Measurements from ENCODE around the gene MRPL23.

Gene MRPL23

DNA sequence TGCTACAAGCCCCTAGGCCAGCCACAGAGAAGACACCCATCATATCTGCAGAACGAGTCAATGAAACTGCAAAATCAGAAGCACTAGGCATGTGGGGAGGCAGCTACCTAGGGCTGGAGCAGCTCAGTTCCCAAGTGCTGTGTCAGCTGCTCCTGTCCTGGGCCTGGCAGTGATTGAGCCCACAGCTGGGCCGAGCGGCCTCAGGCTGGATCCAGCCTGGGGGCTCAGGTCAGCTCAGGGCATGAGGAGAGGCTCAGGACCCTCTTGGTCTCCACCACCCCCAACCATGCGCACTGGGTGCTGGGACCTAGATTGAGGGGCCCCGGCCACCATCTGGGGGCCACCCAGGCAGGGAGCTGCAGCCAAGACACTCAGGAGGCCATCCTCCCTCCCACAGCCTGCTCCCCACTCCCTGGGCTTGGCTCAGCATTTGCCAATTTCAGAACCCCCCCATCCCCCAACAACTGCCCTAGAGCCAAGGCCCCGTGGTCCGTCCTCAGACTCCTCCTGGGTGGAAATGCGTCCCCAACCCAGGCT lies 30.1 kb upstream of the MRPL23 start:
- TF ChIP-seq, protein P1, sequence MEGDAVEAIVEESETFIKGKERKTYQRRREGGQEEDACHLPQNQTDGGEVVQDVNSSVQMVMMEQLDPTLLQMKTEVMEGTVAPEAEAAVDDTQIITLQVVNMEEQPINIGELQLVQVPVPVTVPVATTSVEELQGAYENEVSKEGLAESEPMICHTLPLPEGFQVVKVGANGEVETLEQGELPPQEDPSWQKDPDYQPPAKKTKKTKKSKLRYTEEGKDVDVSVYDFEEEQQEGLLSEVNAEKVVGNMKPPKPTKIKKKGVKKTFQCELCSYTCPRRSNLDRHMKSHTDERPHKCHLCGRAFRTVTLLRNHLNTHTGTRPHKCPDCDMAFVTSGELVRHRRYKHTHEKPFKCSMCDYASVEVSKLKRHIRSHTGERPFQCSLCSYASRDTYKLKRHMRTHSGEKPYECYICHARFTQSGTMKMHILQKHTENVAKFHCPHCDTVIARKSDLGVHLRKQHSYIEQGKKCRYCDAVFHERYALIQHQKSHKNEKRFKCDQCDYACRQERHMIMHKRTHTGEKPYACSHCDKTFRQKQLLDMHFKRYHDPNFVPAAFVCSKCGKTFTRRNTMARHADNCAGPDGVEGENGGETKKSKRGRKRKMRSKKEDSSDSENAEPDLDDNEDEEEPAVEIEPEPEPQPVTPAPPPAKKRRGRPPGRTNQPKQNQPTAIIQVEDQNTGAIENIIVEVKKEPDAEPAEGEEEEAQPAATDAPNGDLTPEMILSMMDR (IDR thresholded peaks at IDR 0.05; ENCODE audit: control extremely low read depth, extremely low read depth, low read depth, missing control alignments) = no peak
- POLR2A ChIA-PET = interaction anchor here (0.7 to 0.9 kb wide), 2 partner anchors 19 to 35 kb away, joined by 3 read pairs; no protein-coding TSS in a partner anchor
- no peak for DNase-seq (ENCODE audit: extremely low spot score)
- CTCF ChIA-PET = interaction anchor here (1.4 to 2.6 kb wide), 4 partner anchors 21 to 84 kb away, joined by 3 to 16 read pairs (median 8); partner anchors contain the start of gene PRR33

DNA sequence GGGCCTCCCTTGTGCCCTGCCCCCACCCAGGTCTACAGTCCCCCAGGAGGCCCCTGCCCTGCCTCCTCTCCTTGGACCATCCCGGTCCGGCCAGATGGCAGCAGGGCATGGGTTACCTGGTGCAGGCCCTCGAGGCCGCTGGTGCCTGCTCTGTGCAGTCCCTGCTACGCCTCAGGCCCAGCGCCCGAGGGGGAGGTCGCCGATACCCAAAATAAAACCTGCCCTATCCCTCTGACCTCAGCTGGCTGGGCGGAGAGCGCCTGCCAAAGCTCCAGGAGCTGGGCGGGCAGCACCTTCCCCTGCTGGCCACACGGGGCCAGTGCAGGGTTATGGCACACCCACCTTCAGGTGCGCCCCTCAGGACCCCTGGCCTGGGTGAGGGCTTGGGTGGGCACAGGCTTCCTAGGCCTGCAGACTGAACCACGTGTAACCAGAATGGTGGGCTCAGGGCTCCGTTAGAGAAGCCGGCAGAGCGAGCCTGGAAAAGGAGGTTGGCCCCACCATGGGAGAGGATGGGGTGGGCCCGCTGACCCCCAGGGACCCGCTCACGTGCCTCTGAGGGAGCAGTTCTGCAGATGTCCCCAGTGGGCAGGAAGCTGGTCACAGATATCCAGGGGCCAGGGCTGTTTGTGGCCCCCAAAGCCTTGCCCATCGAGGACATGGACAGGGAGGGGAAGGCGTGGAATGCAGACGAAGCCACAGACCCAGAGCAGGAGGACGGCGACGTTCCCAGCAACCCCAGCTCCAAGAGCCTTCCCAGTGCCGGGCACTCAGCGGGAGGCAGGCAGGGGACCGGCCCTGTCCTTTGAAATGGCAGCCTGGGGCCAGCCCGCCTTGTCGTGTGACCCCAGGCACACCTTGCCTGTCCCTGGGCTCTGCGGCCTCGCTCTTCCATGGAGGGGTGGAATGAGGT lies 29.4 kb upstream of the MRPL23 start:
- ChIA-PET POLR2A (interaction anchor here (0.7 to 0.9 kb wide), 2 partner anchors 18 to 36 kb away, joined by 3 read pairs; no protein-coding TSS in a partner anchor), CTCF (interaction anchor here (0.9 to 2.6 kb wide), 6 partner anchors 22 to 224 kb away, joined by 3 to 16 read pairs (median 6); partner anchors contain the start of gene PRR33)
- no peak for DNase-seq (ENCODE audit: extremely low spot score)
- TF ChIP-seq, protein P1 (IDR thresholded peaks at IDR 0.05; ENCODE audit: control extremely low read depth, extremely low read depth, low read depth, missing control alignments) = peak; percentile 48

DNA sequence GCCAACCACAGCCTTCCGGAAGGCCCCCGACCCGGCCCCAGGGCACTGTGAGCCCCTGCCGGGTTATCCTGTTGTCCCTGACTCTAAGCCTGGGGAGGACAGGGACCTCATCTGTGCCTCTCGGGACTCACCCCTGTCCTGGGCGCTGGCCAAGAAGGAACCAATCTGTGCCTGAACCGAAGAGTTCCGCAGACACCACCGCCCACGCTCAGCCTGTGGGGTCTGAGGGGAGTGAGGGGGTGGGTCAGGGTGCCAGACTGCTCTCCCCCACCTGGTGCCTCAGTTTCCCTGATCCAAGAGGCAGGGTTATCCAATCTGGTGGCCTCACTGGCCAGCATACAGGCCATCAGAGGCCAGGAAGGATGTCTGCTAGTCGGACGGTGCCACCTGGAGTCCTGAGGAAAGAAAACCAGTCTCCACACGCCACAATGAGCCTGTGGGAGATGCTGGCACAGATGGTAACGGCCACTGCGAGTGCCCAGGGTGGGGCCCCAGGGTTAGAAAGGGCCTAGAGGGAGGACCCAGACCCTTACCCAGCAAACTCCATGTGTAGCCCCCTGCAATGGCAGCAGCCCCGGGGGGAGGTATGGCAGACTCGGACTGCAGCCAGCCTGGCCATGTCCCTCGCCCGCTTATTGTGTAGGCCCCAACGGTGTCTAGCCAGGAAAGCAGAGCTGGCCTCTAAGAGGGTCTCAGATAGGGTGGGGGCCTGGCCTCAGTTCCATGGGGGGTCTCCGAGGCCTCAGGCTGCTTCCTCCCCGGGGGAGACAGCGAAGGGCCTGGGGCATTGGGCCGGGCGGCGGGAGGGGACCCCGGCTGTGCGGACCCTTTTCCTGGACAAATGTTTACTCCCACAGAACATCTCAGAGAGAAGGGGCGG lies 28.5 kb upstream of the MRPL23 start:
- TF ChIP-seq, protein P1 (IDR thresholded peaks at IDR 0.05; ENCODE audit: control extremely low read depth, extremely low read depth, low read depth, missing control alignments) = no peak
- CTCF ChIA-PET = interaction anchor here (0.9 to 4.9 kb wide), 7 partner anchors 15 to 225 kb away, joined by 3 to 28 read pairs (median 4); no protein-coding TSS in a partner anchor
- no peak for DNase-seq (ENCODE audit: extremely low spot score)
- POLR2A ChIA-PET = no interaction called here

DNA sequence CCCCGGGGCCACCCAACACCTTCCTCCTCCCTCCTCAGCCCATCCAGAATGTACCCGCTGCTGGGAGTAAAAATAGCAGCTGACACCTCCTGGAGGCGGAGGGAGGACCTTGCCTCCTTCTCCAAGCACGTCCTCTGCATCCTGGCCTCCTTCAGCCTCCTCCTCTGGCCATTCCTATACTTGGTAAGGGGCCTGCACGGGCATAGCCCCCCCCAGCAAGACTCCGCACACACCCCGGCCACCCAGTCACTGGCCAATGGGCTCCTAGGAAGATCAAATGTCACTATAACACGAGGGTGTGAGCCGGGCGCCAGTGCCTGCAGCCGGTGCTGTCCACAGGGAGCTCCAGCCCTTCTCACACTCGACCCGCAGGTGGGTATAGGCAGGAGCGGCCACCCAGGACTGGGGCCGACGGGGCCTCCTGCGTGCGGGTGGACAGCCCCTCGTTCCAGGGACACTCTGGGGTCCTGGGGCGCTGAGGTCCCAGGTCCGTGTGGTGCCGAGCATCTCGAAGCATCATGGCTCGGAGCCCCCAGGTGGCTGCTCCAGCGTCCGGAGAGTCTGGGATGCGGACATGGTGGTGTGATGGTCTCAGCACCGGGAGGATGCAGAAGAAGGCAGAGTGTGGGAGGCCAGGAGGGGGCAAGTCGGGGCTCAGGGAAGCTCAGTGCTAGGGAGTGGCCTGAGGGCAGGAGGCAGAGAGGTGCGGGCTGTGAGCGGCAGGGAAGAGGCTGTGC lies 27.6 kb upstream of the MRPL23 start, which contains the start of gene TNNT3:
Gene TNNT3 (plus strand): TSS at position 313 of the 737 bp plus-strand sequence. CDS start 3,172 bp downstream, outside the sequence.
- TF ChIP-seq, protein P1 (IDR thresholded peaks at IDR 0.05; ENCODE audit: control extremely low read depth, extremely low read depth, low read depth, missing control alignments) = no peak
- no peak for DNase-seq (ENCODE audit: extremely low spot score)
- POLR2A ChIA-PET = no interaction called here
- CTCF ChIA-PET = interaction anchor here (1.3 to 4.9 kb wide), 3 partner anchors 14 to 63 kb away, joined by 3 to 28 read pairs (median 3); no protein-coding TSS in a partner anchor

DNA sequence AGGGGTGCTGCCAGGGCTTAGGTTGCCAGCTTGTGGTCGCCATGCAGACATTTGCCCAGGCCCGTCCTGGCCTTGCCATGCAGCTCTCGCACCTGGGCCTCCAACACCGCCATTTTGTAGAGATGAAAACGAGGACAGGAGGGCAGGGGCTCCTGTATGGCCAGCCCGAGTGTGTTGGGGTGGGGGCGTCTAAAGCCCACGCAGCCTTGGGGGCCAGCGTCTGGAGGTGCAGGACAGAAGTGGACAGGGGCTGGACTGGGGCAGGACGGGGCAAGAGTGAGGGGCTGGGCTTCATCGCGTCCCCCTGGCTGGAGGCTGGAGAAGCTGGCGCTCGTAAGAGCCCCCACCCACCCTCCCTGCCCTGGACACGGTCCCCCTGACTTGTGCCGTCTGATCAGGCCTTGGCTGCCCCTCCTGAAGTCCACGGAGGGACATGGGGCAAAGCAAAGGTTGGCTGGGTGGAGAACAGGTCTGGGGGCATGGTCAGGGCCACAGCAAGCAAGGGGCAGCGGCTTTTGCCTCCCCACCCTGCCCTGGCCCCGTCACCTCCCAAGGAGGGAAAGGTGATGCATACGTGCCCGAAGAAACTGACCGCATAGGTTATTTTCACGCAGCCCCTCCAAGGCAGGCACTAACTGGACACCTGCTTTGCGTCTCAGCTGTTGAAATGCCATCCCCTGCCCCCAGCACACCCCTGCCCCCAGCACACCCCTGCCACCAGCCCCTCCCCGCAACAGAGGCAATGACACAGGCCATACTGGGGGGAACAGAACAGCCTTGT lies 26.8 kb upstream of the MRPL23 start:
- DNase-seq (ENCODE audit: extremely low spot score) = no peak
- CTCF ChIA-PET = interaction anchor here (1.2 to 4.9 kb wide), 6 partner anchors 13 to 73 kb away, joined by 3 to 28 read pairs (median 3); no protein-coding TSS in a partner anchor
- TF ChIP-seq, protein P1 (IDR thresholded peaks at IDR 0.05; ENCODE audit: control extremely low read depth, extremely low read depth, low read depth, missing control alignments) = no peak
- POLR2A ChIA-PET = interaction anchor here (1.1 kb wide), 1 partner anchor 38 kb away, joined by 3 read pairs; no protein-coding TSS in a partner anchor
